Erythroblast (primary cell): Measurements from ENCODE around the gene OR51B4.
A peak's percentile ranks its signal among the peaks of the same experiment; 100 is the strongest.

Source experiments
- DNase-seq, 2 experiments: peaks; one replicate each; lab custom pipeline; 2025; lab: John Stamatoyannopoulos, UW
- GATA1 ChIP-seq: IDR thresholded peaks from 2 replicates; pipeline ENCODE4 v1.6.1; 2011; ENCODE audit warnings: low read depth, mild to moderate bottlenecking, control low read depth, low read length, moderate library complexity
- POLR2A ChIP-seq: IDR thresholded peaks from 2 replicates; pipeline ENCODE4 v1.6.1; 2011; ENCODE audit warnings: mild to moderate bottlenecking, low read length

Gene OR51B4

GRCh38 chr11:5288108-5288905 is 13.4 kb downstream of the OR51B4 start:
- peak; percentile 98 to 99 for DNase-seq
- TF ChIP-seq GATA1 (peak; percentile 77), POLR2A (peak; percentile 98)

GRCh38 chr11:5286901-5287300 is 14.8 kb downstream of the OR51B4 start:
- TF ChIP-seq POLR2A = no peak
- TF ChIP-seq GATA1 = no peak
- no peak for DNase-seq

- TF ChIP-seq GATA1 (no peak), POLR2A (no peak)
- DNase-seq = no peak
Observed at GRCh38 chr11:5286351-5286750, 15.4 kb downstream of the OR51B4 start.

- TF ChIP-seq GATA1 (no peak), POLR2A (no peak)
- no peak for DNase-seq
Observed at GRCh38 chr11:5285703-5286340, 15.9 kb downstream of the OR51B4 start.

- DNase-seq = peak; percentile 98 to 100
- peak; percentile 75 for TF ChIP-seq GATA1
- peak; percentile 63 for TF ChIP-seq POLR2A
Observed at GRCh38 chr11:5284637-5285036, 17.1 kb downstream of the OR51B4 start.

- no peak for DNase-seq
- TF ChIP-seq POLR2A (no peak), GATA1 (no peak)
Observed at GRCh38 chr11:5283882-5284281, 17.9 kb downstream of the OR51B4 start.

- no peak for DNase-seq
- TF ChIP-seq GATA1 (no peak), POLR2A (no peak)
Observed at GRCh38 chr11:5283086-5283485, 18.7 kb downstream of the OR51B4 start.

GRCh38 chr11:5282628-5283027 is 19.1 kb downstream of the OR51B4 start:
- DNase-seq = no peak
- TF ChIP-seq POLR2A (no peak), GATA1 (no peak)

GRCh38 chr11:5281596-5281995 is 20.1 kb downstream of the OR51B4 start:
- peak in 1 of 2 experiments; percentile 75 for DNase-seq
- no peak for TF ChIP-seq GATA1
- no peak for TF ChIP-seq POLR2A

GRCh38 chr11:5280582-5281102 is 21.1 kb downstream of the OR51B4 start:
- DNase-seq = peak; percentile 100
- TF ChIP-seq POLR2A (peak; percentile 72), GATA1 (peak; percentile 63)

GRCh38 chr11:5279471-5280090 is 22.2 kb downstream of the OR51B4 start:
- TF ChIP-seq POLR2A = no peak
- TF ChIP-seq GATA1 = no peak
- DNase-seq = no peak

GRCh38 chr11:5277807-5278382 is 23.9 kb downstream of the OR51B4 start:
- DNase-seq = no peak
- TF ChIP-seq POLR2A (no peak), GATA1 (no peak)

GRCh38 chr11:5276697-5277096 is 25.0 kb downstream of the OR51B4 start:
- no peak for DNase-seq

More at GRCh38 chr11:5276697-5277096, 25.0 kb downstream of the OR51B4 start:
- TF ChIP-seq POLR2A (no peak), GATA1 (no peak)
